GF-D8 (cell line): Measurements from ENCODE around the gene SCN2A.
"Not testable (repeated sequence)": the region's sequence is repeated elsewhere in the genome, so short reads cannot be mapped to it uniquely, and the experiment has no call there.

Source experiments
- DNase-seq: peaks from one replicate; lab custom pipeline; 2025; lab: John Stamatoyannopoulos, UW

SCN2A gene

GRCh38 chr2:165328272-165328671 is 89.1 kb downstream of the SCN2A start:
- DNase-seq, result peak; percentile 1

GRCh38 chr2:165344276-165344675 is 105.1 kb downstream of the SCN2A start:
- DNase-seq, result not testable (repeated sequence)

- no peak for DNase-seq
Measured at GRCh38 chr2:165348441-165348840, 109.2 kb downstream of the SCN2A start.

GRCh38 chr2:165349181-165349580 is 110.0 kb downstream of the SCN2A start:
- no peak for DNase-seq

GRCh38 chr2:165357758-165358157 is 118.5 kb downstream of the SCN2A start:
- no peak for DNase-seq

- DNase-seq, result no peak
Measured at GRCh38 chr2:165361514-165361913, 122.3 kb downstream of the SCN2A start.

- no peak for DNase-seq
Measured at GRCh38 chr2:165369131-165369897, 130.1 kb downstream of the SCN2A start.

- no peak for DNase-seq
Measured at GRCh38 chr2:165369898-165370296, 130.7 kb downstream of the SCN2A start.

GRCh38 chr2:165371356-165371755 is 132.1 kb downstream of the SCN2A start:
- DNase-seq, result no peak

GRCh38 chr2:165373278-165374010 is 134.2 kb downstream of the SCN2A start:
- DNase-seq, result no peak

GRCh38 chr2:165376571-165376975 is 137.4 kb downstream of the SCN2A start:
- DNase-seq, result no peak

- peak; percentile 51 for DNase-seq
Measured at GRCh38 chr2:165382362-165382761, 143.1 kb downstream of the SCN2A start.

- DNase-seq, result no peak
Measured at GRCh38 chr2:165390875-165391274, 151.7 kb downstream of the SCN2A start.

GRCh38 chr2:165391791-165392190 is 152.6 kb downstream of the SCN2A start:
- DNase-seq, result no peak

- DNase-seq, result not testable (repeated sequence)
Measured at GRCh38 chr2:165398603-165399002, 159.4 kb downstream of the SCN2A start.

GRCh38 chr2:165401285-165401852 is 162.2 kb downstream of the SCN2A start:
- DNase-seq, result no peak

GRCh38 chr2:165402162-165402561 is 162.9 kb downstream of the SCN2A start:
- DNase-seq, result no peak

- no peak for DNase-seq
Measured at GRCh38 chr2:165406173-165406572, 167.0 kb downstream of the SCN2A start.

- DNase-seq, result no peak
Measured at GRCh38 chr2:165407466-165407865, 168.3 kb downstream of the SCN2A start.

- DNase-seq, result no peak
Measured at GRCh38 chr2:165408186-165408585, 169.0 kb downstream of the SCN2A start.

- DNase-seq, result no peak
Measured at GRCh38 chr2:165410276-165410675, 171.1 kb downstream of the SCN2A start.

GRCh38 chr2:165414187-165414586 is 175.0 kb downstream of the SCN2A start:
- no peak for DNase-seq

GRCh38 chr2:165417009-165417408 is 177.8 kb downstream of the SCN2A start:
- no peak for DNase-seq
